ENCODE data around the gene AHDC1. TPM values are rescaled to one million over a fixed set of nuclear protein-coding genes. Genes with fewer than 3 reads are reported as not detected.

The AHDC1 gene
- polyA plus RNA-seq, 1 donor (not counting 4 experiments of a cell fraction or from before 2014, with no cell fraction given) = 4.2 TPM

GRCh38 chr1:27589441-27589840 is 14.5 kb downstream of the AHDC1 start:
- Histone ChIP-seq H3K27me3 (ENCODE audit: control insufficient read depth, extremely low read depth, insufficient read depth, low read length) (no peaks in the 10 kb centered on the region), H3K79me2 (ENCODE audit: control insufficient read depth, insufficient read depth, low read length) (peaks cover 62% of the 10 kb centered on the region), H3K4me2 (ENCODE audit: control insufficient read depth, extremely low read depth, insufficient read depth, low read depth, low read length) (no peak overlapping the region), H3K9ac (ENCODE audit: control insufficient read depth, extremely low read depth, insufficient read depth, low read length) (no peak overlapping the region), H4K20me1 (ENCODE audit: control insufficient read depth, extremely low read depth, insufficient read depth, low read length) (peaks cover 9% of the 10 kb centered on the region), H3K27ac (ENCODE audit: control insufficient read depth, insufficient read depth, low read length) (no peak overlapping the region), H3K9me1 (ENCODE audit: control insufficient read depth, extremely low read depth, insufficient read depth, low read length) (peaks cover 6% of the 10 kb centered on the region), H3K9me3 (ENCODE audit: control insufficient read depth, low read depth, low read length) (no peaks in the 10 kb centered on the region), H2AFZ (ENCODE audit: control insufficient read depth, low read length) (no peak overlapping the region), H3K4me3 (ENCODE audit: control insufficient read depth in 2 of 3, extremely low read depth in 1 of 3, insufficient read depth in 2 of 3, low read depth in 1 of 3, low read length in 3 of 3) (no peak overlapping the region), H3K36me3 (ENCODE audit: control insufficient read depth in 2 of 2, extremely low read depth in 1 of 2, insufficient read depth in 2 of 2, low read length in 2 of 2) (peaks cover 2 to 7% of the 10 kb centered on the region in 2 experiments), H3K4me1 (ENCODE audit: control insufficient read depth, extremely low read depth, insufficient read depth, low read length) (peaks cover 32% of the 10 kb centered on the region)
- FAIRE-seq (peak; percentile 13), DNase-seq (ENCODE audit: low read depth, low spot score) (no peak)
- TF ChIP-seq EZH2 (IDR thresholded peaks at IDR 0.05; ENCODE audit: low read length) = no peak
- TF ChIP-seq, protein P1, sequence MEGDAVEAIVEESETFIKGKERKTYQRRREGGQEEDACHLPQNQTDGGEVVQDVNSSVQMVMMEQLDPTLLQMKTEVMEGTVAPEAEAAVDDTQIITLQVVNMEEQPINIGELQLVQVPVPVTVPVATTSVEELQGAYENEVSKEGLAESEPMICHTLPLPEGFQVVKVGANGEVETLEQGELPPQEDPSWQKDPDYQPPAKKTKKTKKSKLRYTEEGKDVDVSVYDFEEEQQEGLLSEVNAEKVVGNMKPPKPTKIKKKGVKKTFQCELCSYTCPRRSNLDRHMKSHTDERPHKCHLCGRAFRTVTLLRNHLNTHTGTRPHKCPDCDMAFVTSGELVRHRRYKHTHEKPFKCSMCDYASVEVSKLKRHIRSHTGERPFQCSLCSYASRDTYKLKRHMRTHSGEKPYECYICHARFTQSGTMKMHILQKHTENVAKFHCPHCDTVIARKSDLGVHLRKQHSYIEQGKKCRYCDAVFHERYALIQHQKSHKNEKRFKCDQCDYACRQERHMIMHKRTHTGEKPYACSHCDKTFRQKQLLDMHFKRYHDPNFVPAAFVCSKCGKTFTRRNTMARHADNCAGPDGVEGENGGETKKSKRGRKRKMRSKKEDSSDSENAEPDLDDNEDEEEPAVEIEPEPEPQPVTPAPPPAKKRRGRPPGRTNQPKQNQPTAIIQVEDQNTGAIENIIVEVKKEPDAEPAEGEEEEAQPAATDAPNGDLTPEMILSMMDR (optimal IDR thresholded peaks at IDR 0.05 in 1 of 3, IDR thresholded peaks at IDR 0.05 in 1 of 3, conservative IDR thresholded peaks at IDR 0.05 in 1 of 3; ENCODE audit: extremely low read depth in 1 of 3, insufficient read depth in 2 of 3, low read length in 3 of 3) = no peak
- dilution Hi-C loops (cut with MboI; ENCODE audit: extremely low pct_ligation_motif_present, low sequenced_read_pairs) = loop anchor here (25.0 kb wide), 1 partner anchor 177 kb away; no protein-coding TSS in a partner anchor

DNA sequence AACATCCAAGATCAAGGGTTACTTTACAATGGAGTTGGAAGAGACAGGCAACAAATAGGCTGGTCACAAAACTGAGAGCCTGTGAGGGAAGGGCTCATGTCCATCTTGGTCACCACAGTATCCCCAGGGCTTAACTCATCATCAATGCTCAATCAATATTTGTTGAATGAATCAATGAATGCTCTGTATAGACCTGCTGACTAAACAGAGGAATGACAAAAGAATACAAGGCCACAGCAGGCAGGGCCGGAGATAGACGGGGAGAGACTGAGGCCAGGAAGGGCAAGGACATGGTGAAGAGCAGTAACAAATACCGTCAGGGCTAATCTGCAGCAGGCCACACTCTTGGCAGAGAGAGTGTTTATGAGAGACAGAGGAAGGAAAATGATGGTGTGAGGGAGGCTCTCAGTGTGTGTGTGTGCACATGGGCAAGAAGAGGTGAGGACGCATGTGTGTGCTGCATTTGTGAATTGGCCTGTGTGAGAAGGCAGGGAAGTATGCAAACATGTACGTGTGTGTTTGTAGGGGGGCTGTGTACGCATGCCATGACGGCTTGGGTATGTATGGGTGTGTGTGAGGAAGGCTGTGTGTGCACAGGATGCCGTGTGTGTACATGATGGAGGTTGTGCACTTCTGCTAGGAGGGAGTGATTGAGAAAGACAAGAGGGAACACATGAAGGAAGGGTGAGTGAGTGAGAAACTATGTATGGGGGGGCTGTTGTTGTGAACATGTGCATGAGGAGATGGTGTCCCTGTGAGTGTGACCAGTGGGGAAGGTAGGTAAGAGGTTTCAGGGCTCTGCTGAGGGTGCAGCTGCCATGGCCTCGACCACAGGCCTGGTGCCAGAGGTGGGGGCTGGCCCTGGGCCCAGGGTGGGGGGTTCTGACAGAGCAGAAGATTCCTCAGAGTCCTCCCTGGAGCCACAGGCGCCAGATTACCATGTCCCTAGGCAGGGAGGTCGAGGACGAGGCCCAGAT is 15.4 kb downstream of the AHDC1 start:
- Histone ChIP-seq H3K9ac (ENCODE audit: control insufficient read depth, extremely low read depth, insufficient read depth, low read length) (no peak overlapping the region), H3K9me1 (ENCODE audit: control insufficient read depth, extremely low read depth, insufficient read depth, low read length) (peaks cover 6% of the 10 kb centered on the region), H2AFZ (ENCODE audit: control insufficient read depth, low read length) (no peak overlapping the region), H3K4me1 (ENCODE audit: control insufficient read depth, extremely low read depth, insufficient read depth, low read length) (peaks cover 30% of the 10 kb centered on the region), H3K36me3 (ENCODE audit: control insufficient read depth in 2 of 2, extremely low read depth in 1 of 2, insufficient read depth in 2 of 2, low read length in 2 of 2) (peaks cover 0 to 7% of the 10 kb centered on the region in 2 experiments), H3K27me3 (ENCODE audit: control insufficient read depth, extremely low read depth, insufficient read depth, low read length) (no peaks in the 10 kb centered on the region), H3K4me2 (ENCODE audit: control insufficient read depth, extremely low read depth, insufficient read depth, low read depth, low read length) (no peak overlapping the region), H3K4me3 (ENCODE audit: control insufficient read depth in 2 of 3, extremely low read depth in 1 of 3, insufficient read depth in 2 of 3, low read depth in 1 of 3, low read length in 3 of 3) (no peak overlapping the region), H3K9me3 (ENCODE audit: control insufficient read depth, low read depth, low read length) (no peaks in the 10 kb centered on the region), H3K27ac (ENCODE audit: control insufficient read depth, insufficient read depth, low read length) (no peak overlapping the region), H4K20me1 (ENCODE audit: control insufficient read depth, extremely low read depth, insufficient read depth, low read length) (peaks cover 7% of the 10 kb centered on the region), H3K79me2 (ENCODE audit: control insufficient read depth, insufficient read depth, low read length) (peaks cover 54% of the 10 kb centered on the region)
- TF ChIP-seq, protein P1 (optimal IDR thresholded peaks at IDR 0.05 in 1 of 3, IDR thresholded peaks at IDR 0.05 in 1 of 3, conservative IDR thresholded peaks at IDR 0.05 in 1 of 3; ENCODE audit: extremely low read depth in 1 of 3, insufficient read depth in 2 of 3, low read length in 3 of 3) = no peak
- FAIRE-seq (peak; percentile 68), DNase-seq (ENCODE audit: low read depth, low spot score) (no peak)
- dilution Hi-C loops (cut with MboI; ENCODE audit: extremely low pct_ligation_motif_present, low sequenced_read_pairs) = loop anchor here (25.0 kb wide), 1 partner anchor 176 kb away; no protein-coding TSS in a partner anchor
